Measurements from ENCODE around the gene TUNAR. TPM values are rescaled to one million over a fixed set of nuclear protein-coding genes. Genes with fewer than 3 reads are reported as not detected.

The TUNAR gene
- total and polyA plus RNA-seq, 7 donors: 0.01 TPM; not detected in 6

DNA sequence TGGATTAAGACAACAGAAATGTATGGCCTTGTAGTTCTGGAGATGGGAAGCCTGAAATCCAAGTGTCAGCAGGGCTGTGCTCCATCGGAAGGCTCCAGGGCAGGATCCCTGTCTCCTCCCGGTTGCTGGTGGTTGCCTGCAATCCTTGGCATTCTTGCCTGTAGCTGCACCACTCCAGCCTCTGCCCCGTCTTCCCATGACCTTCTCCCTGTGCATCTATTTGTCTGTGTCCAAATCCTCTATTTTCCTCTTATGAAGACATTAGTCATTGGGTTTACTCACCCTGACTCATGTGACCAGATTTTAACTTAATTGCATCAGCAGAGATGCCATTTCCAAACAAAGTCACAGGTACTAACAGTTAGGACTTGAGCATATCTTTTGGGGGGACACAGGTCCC, 15.1 kb downstream of the TUNAR start:
- Histone ChIP-seq H3K36me3 (ENCODE audit: insufficient read depth in 1 of 2, low read depth in 1 of 2) (no peaks in the 10 kb centered on the region), H3K4me1 (no peaks in the 10 kb centered on the region), H3K27me3 (ENCODE audit: insufficient read depth in 3 of 3, low read length in 2 of 3) (peaks cover 0 to 4% (median 4%) of the 10 kb centered on the region in 3 donors), H3K4me3 (no peak overlapping the region), H3K9me3 (no peaks in the 10 kb centered on the region), H3K27ac (no peak overlapping the region)
- no peak for DNase-seq
- TF ChIP-seq CTCF (IDR thresholded peaks at IDR 0.05): no peak
- ATAC-seq: no peak
- intact Hi-C loops (cut with DNase I): no loop called here
- WGBS, 3 donors: 64 to 80% (median 67%) methylated on average over 3 of the region's 3 CpGs

DNA sequence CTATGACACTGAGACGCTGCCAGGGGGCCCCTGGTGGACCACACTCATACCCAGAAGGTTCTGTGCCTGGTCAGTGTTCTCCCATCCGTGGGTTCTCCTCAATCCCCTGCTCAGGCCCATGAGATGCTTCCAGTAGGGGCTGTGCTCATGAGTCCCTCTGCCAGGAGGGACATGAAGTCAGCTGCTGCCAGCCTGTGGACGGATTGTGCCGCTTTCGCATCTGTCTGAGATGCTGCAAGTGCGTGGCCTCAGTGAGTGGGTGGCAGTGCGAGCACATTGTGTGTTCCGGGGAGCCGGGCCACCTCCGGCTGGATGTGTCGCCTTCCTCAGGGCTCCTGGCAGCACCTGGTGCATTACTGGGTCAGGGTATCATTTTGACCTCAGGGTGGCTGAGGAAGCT, 15.5 kb downstream of the TUNAR start:
- Histone ChIP-seq H3K4me3 (no peak overlapping the region), H3K27ac (no peak overlapping the region), H3K9me3 (no peaks in the 10 kb centered on the region), H3K4me1 (no peaks in the 10 kb centered on the region), H3K27me3 (ENCODE audit: insufficient read depth in 3 of 3, low read length in 2 of 3) (peaks cover 0 to 4% (median 4%) of the 10 kb centered on the region in 3 donors), H3K36me3 (ENCODE audit: insufficient read depth in 1 of 2, low read depth in 1 of 2) (no peaks in the 10 kb centered on the region)
- DNase-seq: no peak
- WGBS, 3 donors: 78 to 80% (median 79%) methylated on average over 11 of the region's 11 CpGs
- TF ChIP-seq CTCF (IDR thresholded peaks at IDR 0.05): no peak
- no peak for ATAC-seq
- intact Hi-C loops (cut with DNase I): no loop called here

DNA sequence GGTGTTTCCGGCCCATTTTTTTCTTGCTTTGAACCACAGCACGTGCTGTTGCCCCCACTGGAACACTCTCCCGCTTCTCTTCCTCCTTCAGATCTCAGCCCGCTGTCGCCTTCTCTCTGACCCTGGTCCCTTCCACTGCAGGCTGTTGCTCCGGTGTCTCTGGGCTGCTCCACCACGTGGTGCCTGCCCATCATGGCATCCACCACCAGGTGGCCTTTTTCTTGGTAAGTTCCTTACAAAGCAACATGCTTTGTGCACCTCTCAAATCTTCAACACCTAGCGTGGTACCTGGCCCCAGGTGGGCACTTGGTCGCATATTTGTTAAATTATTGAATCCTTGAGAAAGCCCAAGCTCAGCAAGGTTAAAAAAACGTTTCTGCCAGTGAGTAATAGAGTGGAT, 19.1 kb downstream of the TUNAR start:
- H3K36me3 ChIP-seq (ENCODE audit: insufficient read depth in 1 of 2, low read depth in 1 of 2): no peaks in the 10 kb centered on the region
- H3K4me3 ChIP-seq: no peak overlapping the region
- no peaks in the 10 kb centered on the region for H3K9me3 ChIP-seq
- WGBS, 3 donors: 43 to 52% (median 44%) methylated on average over 10 of the region's 10 CpGs
- H3K27me3 ChIP-seq (ENCODE audit: insufficient read depth in 3 of 3, low read length in 2 of 3): peaks cover 0 to 4% (median 4%) of the 10 kb centered on the region in 3 donors
- no peaks in the 10 kb centered on the region for H3K4me1 ChIP-seq
- H3K27ac ChIP-seq: no peak overlapping the region
- no peak for DNase-seq
- intact Hi-C loops (cut with DNase I): no loop called here
- no peak for TF ChIP-seq CTCF (IDR thresholded peaks at IDR 0.05)
- no peak for ATAC-seq

GRCh38 chr14:95896498-95897135, 20.0 kb downstream of the TUNAR start:
- H3K4me1 ChIP-seq: no peaks in the 10 kb centered on the region
- H3K27me3 ChIP-seq (ENCODE audit: insufficient read depth in 3 of 3, low read length in 2 of 3): peaks cover 0 to 6% (median 4%) of the 10 kb centered on the region in 3 donors
- no peak overlapping the region for H3K27ac ChIP-seq
- DNase-seq: no peak
- H3K4me3 ChIP-seq: no peak overlapping the region
- H3K9me3 ChIP-seq: no peaks in the 10 kb centered on the region
- no peak for ATAC-seq
- TF ChIP-seq CTCF (IDR thresholded peaks at IDR 0.05): no peak
- H3K36me3 ChIP-seq (ENCODE audit: insufficient read depth in 1 of 2, low read depth in 1 of 2): no peaks in the 10 kb centered on the region
- WGBS, 3 donors: 59 to 66% (median 64%) methylated on average over 7 of the region's 7 CpGs
- intact Hi-C loops (cut with DNase I): no loop called here

DNA sequence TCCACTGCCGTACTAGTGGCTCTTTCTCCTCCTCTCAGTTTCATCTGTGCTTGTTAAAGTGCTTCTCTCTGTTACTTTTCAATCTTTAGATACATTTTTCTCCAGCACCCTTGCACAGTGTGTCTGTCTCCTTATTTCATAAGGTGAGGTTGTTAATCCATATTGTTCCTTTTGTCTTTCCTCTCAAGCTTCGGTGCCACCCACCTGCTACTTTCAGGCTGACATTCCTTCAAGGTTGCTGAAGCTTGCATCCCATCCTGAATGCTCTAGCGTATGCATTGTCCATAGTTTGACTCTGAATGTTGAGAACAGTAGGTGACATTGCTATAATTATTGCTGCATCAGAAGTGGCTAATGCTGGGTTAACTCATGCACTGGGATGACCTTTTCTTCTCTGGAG, 20.6 kb downstream of the TUNAR start:
- Histone ChIP-seq H3K36me3 (ENCODE audit: insufficient read depth in 1 of 2, low read depth in 1 of 2) (no peaks in the 10 kb centered on the region), H3K27me3 (ENCODE audit: insufficient read depth in 3 of 3, low read length in 2 of 3) (peaks cover 0 to 5% (median 4%) of the 10 kb centered on the region in 3 donors), H3K27ac (no peak overlapping the region), H3K9me3 (no peaks in the 10 kb centered on the region), H3K4me3 (no peak overlapping the region), H3K4me1 (no peaks in the 10 kb centered on the region)
- ATAC-seq: no peak
- WGBS, 3 donors: 69 to 80% (median 75%) methylated on average over 3 of the region's 3 CpGs
- DNase-seq: no peak
- no peak for TF ChIP-seq CTCF (IDR thresholded peaks at IDR 0.05)
- intact Hi-C loops (cut with DNase I): no loop called here

Measured in psoas muscle (tissue), 8 donors.